Loucy (cell line): ENCODE measurements around the gene PGAP6.
"Not testable (repeated sequence)": the region's sequence is repeated elsewhere in the genome, so short reads cannot be mapped to it uniquely, and the experiment has no call there.

Experiments
- EZH2phosphoT487 ChIP-seq: fragments of 200-600 bp; IDR thresholded peaks from 2 replicates; pipeline ENCODE4 v1.6.1; 2018; ENCODE audit warnings: antibody characterized with exemption, mild to moderate bottlenecking, moderate library complexity, borderline replicate concordance
- TF ChIP-seq, protein P1 (sequence below): fragments of 200-600 bp; sonication (generic); conservative IDR thresholded peaks from 2 replicates; pipeline ENCODE4 v1.5.1; 2014; ENCODE audit warnings: mild to moderate bottlenecking, antibody characterized with exemption, low read length

DNA sequence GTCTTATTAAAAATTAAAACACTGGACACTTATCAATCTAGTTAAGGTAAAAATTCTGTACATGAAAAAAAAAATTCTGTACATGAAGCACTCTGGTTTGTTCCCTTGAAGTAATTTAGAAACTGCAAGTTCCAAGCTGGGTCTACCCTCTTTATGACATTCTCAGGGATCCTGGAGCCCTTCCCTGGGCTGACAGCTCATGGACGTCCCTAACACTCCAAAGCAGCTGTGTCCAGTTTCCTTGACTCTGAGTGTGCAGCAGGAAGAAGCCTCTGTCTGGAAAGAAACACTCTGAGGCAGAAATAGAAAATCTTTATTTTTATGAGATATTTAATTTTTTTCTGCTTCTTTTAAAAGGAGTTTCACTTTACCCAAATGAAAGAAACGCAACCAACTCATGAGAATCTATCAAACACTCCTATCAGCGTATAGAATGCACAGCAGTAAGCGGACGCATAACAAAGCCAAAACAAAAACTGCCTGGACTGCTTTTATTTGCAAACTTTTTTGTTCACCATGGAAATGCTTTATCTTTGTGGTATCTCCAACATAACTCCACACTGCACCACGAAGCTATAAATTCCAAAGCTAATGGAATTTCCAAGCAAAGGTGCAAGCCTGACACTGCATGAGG, 50.5 kb downstream of the PGAP6 start:
- TF ChIP-seq, protein P1, sequence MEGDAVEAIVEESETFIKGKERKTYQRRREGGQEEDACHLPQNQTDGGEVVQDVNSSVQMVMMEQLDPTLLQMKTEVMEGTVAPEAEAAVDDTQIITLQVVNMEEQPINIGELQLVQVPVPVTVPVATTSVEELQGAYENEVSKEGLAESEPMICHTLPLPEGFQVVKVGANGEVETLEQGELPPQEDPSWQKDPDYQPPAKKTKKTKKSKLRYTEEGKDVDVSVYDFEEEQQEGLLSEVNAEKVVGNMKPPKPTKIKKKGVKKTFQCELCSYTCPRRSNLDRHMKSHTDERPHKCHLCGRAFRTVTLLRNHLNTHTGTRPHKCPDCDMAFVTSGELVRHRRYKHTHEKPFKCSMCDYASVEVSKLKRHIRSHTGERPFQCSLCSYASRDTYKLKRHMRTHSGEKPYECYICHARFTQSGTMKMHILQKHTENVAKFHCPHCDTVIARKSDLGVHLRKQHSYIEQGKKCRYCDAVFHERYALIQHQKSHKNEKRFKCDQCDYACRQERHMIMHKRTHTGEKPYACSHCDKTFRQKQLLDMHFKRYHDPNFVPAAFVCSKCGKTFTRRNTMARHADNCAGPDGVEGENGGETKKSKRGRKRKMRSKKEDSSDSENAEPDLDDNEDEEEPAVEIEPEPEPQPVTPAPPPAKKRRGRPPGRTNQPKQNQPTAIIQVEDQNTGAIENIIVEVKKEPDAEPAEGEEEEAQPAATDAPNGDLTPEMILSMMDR: not testable (repeated sequence)
- TF ChIP-seq EZH2phosphoT487: not testable (repeated sequence)
